Stimulated activated CD8-positive, alpha-beta memory T cell treated with anti-CD3 and anti-CD28 coated beads, Interleukin-4, amount 100 ng/mL, for 4 hours (primary cell): ENCODE results near the gene KYAT1.
A peak's percentile ranks its signal among the peaks of the same experiment; 100 is the strongest.

Experiments
- DNase-seq, 2 donors: peaks; one replicate each; pipeline ENCODE4 v3.0.0-alpha.2; 2020; ENCODE audit warnings: low read depth in 2 of 2, low spot score in 1 of 2

The KYAT1 gene

GRCh38 chr9:128786681-128787601 lies 94.8 kb downstream of the KYAT1 start, which contains the start of gene TBC1D13:
Gene TBC1D13, plus strand, starts transcription at chr9:128787253. Its CDS starts 101 bp downstream, at chr9:128787354.
- DNase-seq = peak; percentile 76 to 84

DNA sequence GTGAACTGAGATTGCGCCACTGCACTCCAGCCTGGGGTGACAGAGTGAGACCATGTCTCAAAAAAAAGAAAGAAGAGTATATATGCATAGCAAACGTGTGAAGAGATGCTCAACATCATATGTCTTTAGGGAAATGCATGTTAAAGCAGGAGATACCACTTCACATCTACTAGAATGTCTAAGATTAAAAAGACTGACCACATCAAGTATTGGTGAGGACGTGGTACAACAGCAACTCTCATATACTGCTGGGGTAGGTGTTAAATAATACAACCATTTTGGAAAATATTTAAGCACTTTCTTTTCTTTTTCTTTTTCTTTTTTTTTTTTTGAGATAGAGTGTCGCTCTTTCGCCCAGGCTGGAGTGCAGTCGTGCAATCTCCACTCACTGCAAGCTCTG lies 96.3 kb downstream of the KYAT1 start:
- no peak for DNase-seq
